HepG2 (cell line): Measurements from ENCODE around the gene TRPC4AP. TPM values are rescaled to one million over a fixed set of nuclear protein-coding genes. Genes with fewer than 3 reads are reported as not detected.
"Not testable (repeated sequence)": the region's sequence is repeated elsewhere in the genome, so short reads cannot be mapped to it uniquely, and the experiment has no call there.

Experiments used
- DPF2 ChIP-seq: sonication (generic); formaldehyde crosslinking; IDR thresholded peaks from 2 replicates; pipeline ENCODE4 v1.4.0; 2020; ENCODE audit warnings: mild to moderate bottlenecking, low read depth, missing genetic modification reagents, borderline replicate concordance
- ELF3 ChIP-seq: IDR thresholded peaks from 2 replicates; pipeline ENCODE4 v1.6.1; 2016; ENCODE audit warnings: missing genetic modification reagents, missing compliant biosample characterization
- FOSL2 ChIP-seq: sonication (generic); formaldehyde crosslinking; IDR thresholded peaks from 2 replicates; pipeline ENCODE4 v1.4.0; 2020; ENCODE audit warnings: missing genetic modification reagents
- FOXA3 ChIP-seq: IDR thresholded peaks from 2 replicates; pipeline ENCODE4 v1.6.1; 2016; ENCODE audit warnings: missing genetic modification reagents, missing compliant biosample characterization
- FOXO1 ChIP-seq: sonication (generic); formaldehyde crosslinking; IDR thresholded peaks from 2 replicates; pipeline ENCODE4 v1.4.0; 2020; ENCODE audit warnings: missing genetic modification reagents
- FOXP1 ChIP-seq, 2 experiments: fragments of 450-650 bp in 1 of 2; IDR thresholded peaks; 2 replicates each; pipeline ENCODE4 v1.6.1; 2017 to 2018; ENCODE audit warnings: antibody characterized with exemption in 1 of 2
- HNF1B ChIP-seq: sonication (generic); formaldehyde crosslinking; IDR thresholded peaks from 2 replicates; pipeline ENCODE4 v1.5.1; 2020; ENCODE audit warnings: mild to moderate bottlenecking, moderate library complexity, missing genetic modification reagents
- KDM6A ChIP-seq: IDR thresholded peaks from 2 replicates; pipeline ENCODE4 v1.6.1; 2016; ENCODE audit warnings: low read depth
- MED1 ChIP-seq: sonication (generic); formaldehyde crosslinking; IDR thresholded peaks from 2 replicates; pipeline ENCODE4 v1.4.0; 2020; ENCODE audit warnings: missing genetic modification reagents
- MEIS2 ChIP-seq: sonication (generic); formaldehyde crosslinking; IDR thresholded peaks from 2 replicates; pipeline ENCODE4 v1.9.0; 2021; ENCODE audit warnings: mild to moderate bottlenecking, missing genetic modification reagents
- PAXIP1 ChIP-seq: sonication (generic); formaldehyde crosslinking; conservative IDR thresholded peaks from 2 replicates; pipeline ENCODE4 v1.4.0; 2020; ENCODE audit warnings: mild to moderate bottlenecking, missing genetic modification reagents, moderate library complexity
- RARA ChIP-seq: IDR thresholded peaks from 2 replicates; pipeline ENCODE4 v1.6.1; 2016; ENCODE audit warnings: missing genetic modification reagents, missing compliant biosample characterization
- SALL1 ChIP-seq: sonication (generic); formaldehyde crosslinking; IDR thresholded peaks from 2 replicates; pipeline ENCODE4 v1.8.0; 2022; ENCODE audit warnings: mild to moderate bottlenecking, missing genetic modification reagents
- SAP130 ChIP-seq: IDR thresholded peaks from 2 replicates; pipeline ENCODE4 v1.6.1; 2016; ENCODE audit warnings: low read depth
- SOX5 ChIP-seq: IDR thresholded peaks from 2 replicates; pipeline ENCODE4 v1.6.1; 2016; ENCODE audit warnings: borderline replicate concordance
- THAP11 ChIP-seq: IDR thresholded peaks from 2 replicates; pipeline ENCODE4 v1.6.1; 2016; ENCODE audit warnings: missing biosample characterization, missing genetic modification reagents
- ZFP37 ChIP-seq: sonication (generic); formaldehyde crosslinking; IDR thresholded peaks from 2 replicates; pipeline ENCODE4 v1.4.0; 2020; ENCODE audit warnings: missing genetic modification reagents, borderline replicate concordance
- ZFP62 ChIP-seq: sonication (generic); formaldehyde crosslinking; IDR thresholded peaks from 2 replicates; pipeline ENCODE4 v1.4.0; 2020; ENCODE audit warnings: missing genetic modification reagents
- ZNF878 ChIP-seq: sonication (generic); formaldehyde crosslinking; IDR thresholded peaks from 2 replicates; pipeline ENCODE4 v1.8.1; 2023; ENCODE audit warnings: mild to moderate bottlenecking, missing genetic modification reagents, moderate library complexity
- polyA plus RNA-seq, 8 experiments: library from polyadenylated mRNA; depleted of rRNA in 3 of 8; stranded (reverse) in 7 of 8; unstranded in 1 of 8; fragments of >200 nt; fragmentation: Illumina TruSeq in 4 of 8; extraction: Trizol in 4 of 8; gene quantifications; 2 replicates each; pipeline versions ENCODE4 v1.2.1 to v1.2.3, GENCODE V29; 2011 to 2016; ENCODE audit warnings: low read depth in 4 of 8, missing spikeins in 1 of 8, mixed read lengths in 1 of 8; ENCODE audit not compliant: insufficient read depth in 1 of 8
- total RNA-seq, 5 experiments: library from RNA; depleted of rRNA; stranded (reverse); fragments of >200 nt; fragmentation: Illumina TruSeq; extraction: Trizol; gene quantifications; 2 replicates each; pipeline ENCODE4 v1.2.3, GENCODE V29; 2016; ENCODE audit warnings: low read depth in 1 of 5
- TF ChIP-seq, protein P1 (sequence below): sonication (generic); formaldehyde crosslinking; IDR thresholded peaks from 2 replicates; pipeline ENCODE4 v1.5.1; 2020; ENCODE audit warnings: mild to moderate bottlenecking, missing genetic modification reagents, moderate library complexity

The TRPC4AP gene
- total and polyA plus RNA-seq, 2 of the 13 experiments (the other 11 are each of a cell fraction or from before 2014, with no cell fraction given) = 136 to 137 TPM

DNA sequence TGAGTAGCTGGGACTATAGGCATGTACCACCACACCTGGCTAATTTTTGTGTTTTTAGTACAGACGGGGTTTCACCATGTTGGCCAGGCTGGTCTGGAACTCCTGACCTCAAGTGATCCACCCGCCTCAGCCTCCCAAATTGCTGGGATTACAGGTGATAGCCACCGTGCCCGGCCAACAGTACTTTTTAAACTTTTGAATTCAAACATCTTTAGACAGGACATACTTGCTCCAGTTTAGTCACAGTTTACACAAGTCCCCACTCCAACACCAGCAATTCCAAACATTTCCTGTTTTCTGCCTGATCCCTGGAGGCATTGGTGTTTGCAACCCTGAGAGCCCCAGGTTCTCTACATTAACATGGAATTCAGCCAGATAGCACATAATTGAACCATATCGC, 40.0 kb downstream of the TRPC4AP start (continued):
- TF ChIP-seq PAXIP1 (CRISPR knock-in tag) = peak; percentile 61; the same call in 1 of the 2 replicates
- peak; percentile 38; the same call in 1 of the 2 replicates for TF ChIP-seq HNF1B (CRISPR knock-in tag)
- TF ChIP-seq FOXA3 (CRISPR knock-in tag) = peak; percentile 71; the same call in 1 of the 2 replicates
- 0 out of 2 replicates have a peak, but pooled peaks have one; percentile 50 for TF ChIP-seq RARA (CRISPR knock-in tag)
- TF ChIP-seq ELF3 (CRISPR knock-in tag) = peak; percentile 89
- TF ChIP-seq FOXO1 (CRISPR knock-in tag) = peak; percentile 80; the same call in 1 of the 2 replicates
- 0 out of 2 replicates have a peak, but pooled peaks have one; percentile 27 for TF ChIP-seq KDM6A (CRISPR knock-in tag)
- TF ChIP-seq THAP11 (CRISPR knock-in tag) = 0 out of 2 replicates have a peak, but pooled peaks have one; percentile 14
- 0 out of 2 replicates have a peak, but pooled peaks have one; percentile 24 for TF ChIP-seq ZNF878 (CRISPR knock-in tag)
- TF ChIP-seq MED1 (CRISPR knock-in tag) = peak; percentile 81
- TF ChIP-seq FOXP1 (IDR thresholded peaks at IDR 0.05) = not testable (repeated sequence)
- peak; percentile 44; the same call in 1 of the 2 replicates for TF ChIP-seq FOXP1 (CRISPR knock-in tag; IDR thresholded peaks at IDR 0.05)
- TF ChIP-seq, protein P1, sequence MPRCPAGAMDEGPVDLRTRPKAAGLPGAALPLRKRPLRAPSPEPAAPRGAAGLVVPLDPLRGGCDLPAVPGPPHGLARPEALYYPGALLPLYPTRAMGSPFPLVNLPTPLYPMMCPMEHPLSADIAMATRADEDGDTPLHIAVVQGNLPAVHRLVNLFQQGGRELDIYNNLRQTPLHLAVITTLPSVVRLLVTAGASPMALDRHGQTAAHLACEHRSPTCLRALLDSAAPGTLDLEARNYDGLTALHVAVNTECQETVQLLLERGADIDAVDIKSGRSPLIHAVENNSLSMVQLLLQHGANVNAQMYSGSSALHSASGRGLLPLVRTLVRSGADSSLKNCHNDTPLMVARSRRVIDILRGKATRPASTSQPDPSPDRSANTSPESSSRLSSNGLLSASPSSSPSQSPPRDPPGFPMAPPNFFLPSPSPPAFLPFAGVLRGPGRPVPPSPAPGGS (CRISPR knock-in tag) = 0 out of 2 replicates have a peak, but pooled peaks have one; percentile 23
- peak; percentile 22; the same call in 1 of the 2 replicates for TF ChIP-seq SALL1 (CRISPR knock-in tag)
- peak; percentile 54; the same call in 1 of the 2 replicates for TF ChIP-seq SOX5 (CRISPR knock-in tag)
- TF ChIP-seq SAP130 (CRISPR knock-in tag) = peak; percentile 79
- peak; percentile 59 for TF ChIP-seq FOSL2 (CRISPR knock-in tag)
- 0 out of 2 replicates have a peak, but pooled peaks have one; percentile 44 for TF ChIP-seq ZFP62 (CRISPR knock-in tag)
- TF ChIP-seq MEIS2 (CRISPR knock-in tag) = peak; percentile 21; the same call in 1 of the 2 replicates
- 0 out of 2 replicates have a peak, but pooled peaks have one; percentile 50 for TF ChIP-seq ZFP37 (CRISPR knock-in tag)
- peak; percentile 36; the same call in 1 of the 2 replicates for TF ChIP-seq DPF2 (CRISPR knock-in tag)
